ENCODE results near the gene TRPM8.

TRPM8 gene

GRCh38 chr2:234005126-234005525, 88.0 kb downstream of the TRPM8 start:
- no peak for DNase-seq

DNA sequence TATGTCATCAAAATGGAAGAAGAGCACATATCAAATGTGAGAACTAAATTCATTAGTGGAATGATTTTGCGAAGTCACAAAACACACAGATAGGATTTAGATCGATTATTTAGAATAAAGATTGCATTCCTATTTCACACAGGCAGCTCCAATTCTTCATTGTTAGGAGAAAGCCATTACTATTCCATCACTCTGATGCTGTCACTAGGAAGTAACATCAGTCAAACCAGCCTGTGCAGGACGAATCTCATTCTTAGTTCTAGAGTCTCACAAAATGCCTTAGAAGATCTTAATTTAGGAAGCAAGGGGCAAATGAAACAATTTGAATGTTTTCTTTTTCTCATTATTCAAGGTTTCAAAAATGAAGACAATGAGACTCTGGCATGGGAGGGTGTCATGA, 89.3 kb downstream of the TRPM8 start:
- DNase-seq: no peak

GRCh38 chr2:234014427-234014826, 97.3 kb downstream of the TRPM8 start:
- DNase-seq: no peak

GRCh38 chr2:234015861-234016260, 98.7 kb downstream of the TRPM8 start:
- DNase-seq: no peak

DNA sequence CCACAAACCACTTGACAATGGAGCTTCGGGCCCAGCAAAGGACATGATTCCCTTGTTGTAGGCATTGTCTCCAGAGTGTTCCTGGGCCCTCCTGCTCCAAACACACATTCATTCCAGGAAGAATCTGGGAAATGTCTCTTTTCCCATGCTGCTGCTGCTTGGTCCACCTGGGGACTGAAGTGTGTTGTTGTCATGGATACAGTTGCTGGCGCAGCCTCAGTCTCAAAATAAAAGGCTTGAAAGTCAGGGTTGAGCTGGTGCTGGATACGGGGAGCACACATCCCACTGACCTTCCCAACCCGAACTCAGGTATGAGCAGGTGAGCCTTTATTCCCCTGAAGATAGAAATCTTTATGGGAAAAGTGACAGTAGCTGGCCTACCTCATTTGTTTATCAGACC, 102.7 kb downstream of the TRPM8 start:
- no peak for DNase-seq

DNA sequence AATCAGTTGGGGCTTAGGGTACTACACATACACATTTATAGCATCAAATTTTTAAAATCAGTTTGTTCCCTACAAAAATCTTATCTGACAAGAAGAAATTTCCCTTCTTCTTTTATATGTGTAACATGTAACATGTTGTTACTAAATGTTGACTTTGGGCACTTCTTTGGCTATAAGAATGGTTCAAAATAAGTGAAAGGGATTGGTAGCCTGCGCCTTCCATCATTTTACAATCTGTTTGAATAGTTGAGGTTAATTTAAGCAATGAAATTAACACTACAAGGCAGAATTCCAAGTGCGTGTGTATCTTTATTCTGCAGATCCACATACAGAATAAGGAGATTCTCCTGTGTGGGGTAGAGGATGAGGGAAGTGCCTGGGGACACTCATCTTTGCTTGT, 103.2 kb downstream of the TRPM8 start:
- no peak for DNase-seq

GRCh38 chr2:234022424-234022823, 105.3 kb downstream of the TRPM8 start:
- no peak for DNase-seq

DNA sequence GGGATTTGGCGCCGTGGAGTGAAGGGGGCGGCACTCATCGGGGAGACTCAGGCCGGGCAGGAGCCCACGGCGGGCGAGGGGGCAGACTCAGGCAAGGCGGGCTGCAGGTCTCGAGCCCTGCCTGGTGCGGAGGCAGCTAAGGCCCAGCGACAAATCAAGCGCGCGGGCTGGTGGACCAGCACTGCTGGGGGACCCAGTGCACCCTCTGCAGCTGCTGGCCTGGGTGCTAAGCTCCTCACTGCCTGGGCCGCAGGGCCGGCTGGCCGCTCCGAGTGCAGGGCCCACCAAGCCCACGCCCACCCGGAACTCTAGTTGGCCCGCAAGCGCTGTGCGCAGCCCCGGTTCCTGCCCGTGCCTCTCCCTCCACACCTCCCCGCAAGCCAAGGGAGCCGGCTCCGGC, 107.1 kb downstream of the TRPM8 start:
- no peak for DNase-seq

- peak; percentile 58 for DNase-seq
These were observed 108.3 kb downstream of the TRPM8 start for GRCh38 chr2:234025466-234025865.

GRCh38 chr2:234025891-234026401, 108.8 kb downstream of the TRPM8 start:
- DNase-seq: no peak

GRCh38 chr2:234026693-234027254, 109.6 kb downstream of the TRPM8 start:
- no peak for DNase-seq

DNA sequence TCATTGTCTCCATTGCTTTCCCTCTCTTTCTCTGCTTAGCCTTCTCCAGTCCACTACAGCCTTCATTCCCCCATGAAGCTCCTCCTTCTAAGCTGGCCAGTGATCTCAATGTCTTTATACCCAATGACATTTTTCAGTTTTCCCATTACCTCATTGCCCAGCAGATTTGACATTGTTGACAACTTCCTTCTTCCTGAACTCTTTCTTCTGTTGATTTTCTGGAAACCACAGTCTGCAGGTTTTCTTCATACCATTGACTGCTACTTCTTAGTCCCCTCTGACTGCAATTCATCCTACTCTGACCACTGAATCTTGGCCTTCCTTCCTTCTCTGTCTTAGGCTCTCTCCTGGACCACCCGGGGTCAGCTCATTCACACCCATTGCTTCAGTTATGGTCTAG, 110.5 kb downstream of the TRPM8 start:
- DNase-seq: no peak

DNA sequence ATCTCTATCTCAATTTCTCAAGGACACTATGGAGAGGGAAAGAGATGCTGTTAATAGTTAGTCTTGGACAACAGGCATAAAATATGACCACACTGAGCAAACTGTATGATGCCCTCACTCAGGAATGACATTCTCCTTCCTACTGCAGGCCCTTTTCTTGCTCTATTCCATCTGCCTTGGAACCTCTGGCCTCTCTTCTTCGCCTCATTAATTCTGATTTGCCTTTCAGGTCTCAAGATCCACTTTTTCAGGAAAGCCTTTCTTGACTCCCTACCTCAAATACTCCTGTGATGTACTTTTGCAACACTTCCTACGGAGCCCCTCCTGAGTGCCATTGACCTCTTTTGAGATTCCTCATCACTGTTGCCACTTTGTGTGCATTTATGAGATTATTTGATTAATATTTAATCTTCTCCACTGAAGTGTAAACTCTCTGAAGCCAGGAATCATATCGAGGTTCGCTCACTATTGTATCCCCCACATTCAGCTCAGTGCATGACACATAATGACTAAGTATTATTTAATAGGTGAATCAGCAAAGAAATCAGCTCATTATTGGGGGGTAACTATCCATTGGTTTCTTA, 112.1 kb downstream of the TRPM8 start:
- DNase-seq: no peak

DNA sequence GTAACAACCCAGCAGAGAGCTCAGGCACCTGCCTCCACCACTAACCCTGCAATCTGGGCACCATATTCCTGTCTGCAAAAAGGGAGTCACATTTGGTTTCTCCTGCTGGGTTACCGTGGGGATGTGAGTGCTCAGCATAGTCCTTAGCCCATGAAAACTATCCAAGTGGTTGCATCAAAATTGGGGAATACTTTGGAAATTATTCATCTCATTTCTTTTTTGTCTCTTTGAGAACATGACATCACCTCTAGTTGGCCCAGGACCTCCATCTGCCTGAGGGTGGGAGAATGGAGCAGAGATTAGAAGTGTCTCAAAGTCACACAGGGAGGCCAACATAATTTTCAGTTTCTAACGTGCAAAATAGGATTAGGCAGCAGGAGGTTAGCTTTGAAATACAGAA, 114.0 kb downstream of the TRPM8 start:
- no peak for DNase-seq

DNA sequence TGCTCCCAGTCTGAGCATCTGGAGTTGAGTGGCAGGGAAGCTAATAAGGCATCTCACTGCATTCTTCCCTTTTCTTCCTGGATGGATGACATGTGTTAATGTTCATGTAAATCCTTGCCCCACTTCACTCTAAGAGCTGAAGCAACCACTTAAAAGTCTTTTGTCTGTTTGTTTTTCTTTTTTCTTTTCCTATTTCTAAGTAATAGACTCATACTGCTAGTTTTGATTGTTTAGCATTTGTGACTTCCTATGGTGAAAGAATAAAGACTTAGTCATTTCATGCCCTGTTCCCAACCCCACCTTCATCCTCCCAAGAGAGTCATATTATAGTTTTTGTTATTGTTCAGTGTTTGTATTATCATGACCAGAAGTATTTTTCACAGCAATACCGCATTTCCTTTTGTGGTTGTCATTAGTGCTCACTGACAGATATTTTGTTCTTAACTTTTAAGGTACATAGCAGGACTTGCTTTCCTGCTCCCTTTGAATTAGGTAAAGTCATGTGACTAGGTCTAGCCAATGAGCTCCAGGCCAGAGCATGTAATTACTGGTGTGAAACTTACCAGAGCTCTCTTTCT, 115.2 kb downstream of the TRPM8 start:
- peak; percentile 39 for DNase-seq

DNA sequence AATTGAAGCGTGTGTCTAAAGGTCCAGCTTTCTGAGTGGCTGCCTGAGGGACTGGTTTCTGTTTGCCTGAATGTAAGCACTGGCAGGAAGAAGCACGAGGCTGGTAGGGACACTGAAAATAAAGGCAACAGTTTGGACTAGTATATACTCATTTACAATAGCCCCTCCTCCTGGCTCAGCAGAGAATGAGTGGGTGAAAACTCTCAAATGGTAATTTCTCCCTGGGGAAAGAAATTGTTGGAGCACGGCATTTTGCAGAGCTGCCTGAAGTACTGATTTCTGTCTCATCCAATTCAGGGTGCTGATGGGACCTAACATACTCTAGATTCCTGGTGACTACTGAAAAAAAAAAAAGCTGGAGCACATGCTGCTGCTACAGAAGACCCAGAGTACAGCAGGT, 116.0 kb downstream of the TRPM8 start:
- DNase-seq: no peak

GRCh38 chr2:234033885-234034284, 116.7 kb downstream of the TRPM8 start:
- DNase-seq: no peak

- no peak for DNase-seq
These were observed 121.1 kb downstream of the TRPM8 start for GRCh38 chr2:234038076-234038802.

DNA sequence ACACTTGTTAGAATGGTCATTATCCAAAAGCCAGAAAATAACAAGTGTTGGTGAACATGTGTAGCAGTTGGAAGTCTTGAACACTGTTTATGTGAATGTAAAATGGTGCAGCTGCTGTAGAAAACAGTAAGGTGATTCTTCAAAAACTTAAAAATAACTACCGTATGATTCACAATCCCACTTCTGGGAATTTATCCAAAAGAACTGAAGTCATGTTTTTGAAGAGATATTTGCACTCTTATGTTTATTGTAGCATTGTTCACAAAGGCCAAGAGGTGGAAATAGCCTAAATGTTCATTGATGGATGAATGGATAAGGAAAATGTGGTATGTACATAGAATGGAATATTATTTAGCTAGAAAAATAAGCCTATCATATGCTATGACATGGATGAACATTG, 127.0 kb downstream of the TRPM8 start:
- no peak for DNase-seq

- no peak for DNase-seq
These were observed 129.3 kb downstream of the TRPM8 start for GRCh38 chr2:234046521-234046920.

GRCh38 chr2:234047361-234047760, 130.2 kb downstream of the TRPM8 start:
- no peak for DNase-seq

GRCh38 chr2:234048049-234048448, 130.9 kb downstream of the TRPM8 start:
- DNase-seq: no peak

- DNase-seq: no peak
These were observed 133.4 kb downstream of the TRPM8 start, which contains the start of gene SPP2 for GRCh38 chr2:234050455-234051135. TSS of gene SPP2 (plus strand) at chr2:234050702. CDS start at chr2:234050787, 85 bp downstream.
